Stomach (tissue), 4 donors: ENCODE results near the gene LHX5.

Source experiments
- POLR2A ChIP-seq, 4 donors: fragments of 450-650 bp; IDR thresholded peaks; one replicate each; pipeline ENCODE4 v1.6.1; 2016; ENCODE audit warnings: antibody characterized with exemption in 4 of 4, control low read depth in 2 of 4, mild to moderate bottlenecking in 1 of 4, moderate library complexity in 1 of 4
- TF ChIP-seq, protein P1 (sequence below), 7 experiments: fragments of 450-650 bp in 4 of 7; fragments of 200-600 bp in 3 of 7; sonication (generic) in 3 of 7; IDR thresholded peaks; one replicate each; pipeline ENCODE4 v1.5.1; 2016 to 2019; ENCODE audit warnings: antibody characterized with exemption in 7 of 7, control low read depth in 2 of 7, mild to moderate bottlenecking in 1 of 7

DNA sequence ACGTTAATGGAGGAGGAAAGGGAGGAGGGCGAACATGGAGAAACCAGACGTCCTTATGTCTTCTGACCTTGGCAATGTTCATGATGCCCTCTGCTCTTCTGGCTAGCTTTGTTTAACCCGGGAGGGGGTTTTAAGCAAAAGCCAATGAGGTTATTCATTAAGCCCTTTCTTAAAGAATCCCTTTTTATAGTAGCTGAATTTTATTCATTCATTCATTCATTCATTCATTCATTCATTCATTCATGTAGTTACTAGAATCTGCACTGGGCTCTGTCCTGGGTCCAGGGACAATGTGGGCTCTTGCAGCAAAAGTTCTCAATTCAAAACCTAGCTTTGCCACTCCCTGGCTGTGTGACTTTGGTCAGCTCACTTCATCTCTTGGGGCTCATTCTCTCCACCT lies 14.0 kb downstream of the LHX5 start:
- TF ChIP-seq, protein P1, sequence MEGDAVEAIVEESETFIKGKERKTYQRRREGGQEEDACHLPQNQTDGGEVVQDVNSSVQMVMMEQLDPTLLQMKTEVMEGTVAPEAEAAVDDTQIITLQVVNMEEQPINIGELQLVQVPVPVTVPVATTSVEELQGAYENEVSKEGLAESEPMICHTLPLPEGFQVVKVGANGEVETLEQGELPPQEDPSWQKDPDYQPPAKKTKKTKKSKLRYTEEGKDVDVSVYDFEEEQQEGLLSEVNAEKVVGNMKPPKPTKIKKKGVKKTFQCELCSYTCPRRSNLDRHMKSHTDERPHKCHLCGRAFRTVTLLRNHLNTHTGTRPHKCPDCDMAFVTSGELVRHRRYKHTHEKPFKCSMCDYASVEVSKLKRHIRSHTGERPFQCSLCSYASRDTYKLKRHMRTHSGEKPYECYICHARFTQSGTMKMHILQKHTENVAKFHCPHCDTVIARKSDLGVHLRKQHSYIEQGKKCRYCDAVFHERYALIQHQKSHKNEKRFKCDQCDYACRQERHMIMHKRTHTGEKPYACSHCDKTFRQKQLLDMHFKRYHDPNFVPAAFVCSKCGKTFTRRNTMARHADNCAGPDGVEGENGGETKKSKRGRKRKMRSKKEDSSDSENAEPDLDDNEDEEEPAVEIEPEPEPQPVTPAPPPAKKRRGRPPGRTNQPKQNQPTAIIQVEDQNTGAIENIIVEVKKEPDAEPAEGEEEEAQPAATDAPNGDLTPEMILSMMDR (IDR thresholded peaks at IDR 0.05) = no peak
- TF ChIP-seq POLR2A (IDR thresholded peaks at IDR 0.05) = no peak
